Suprapubic skin (tissue), 4 donors: ENCODE results near the gene TRIM25.

Experiments used
- EP300 ChIP-seq: sonication (generic); formaldehyde crosslinking; IDR thresholded peaks from one replicate; pipeline ENCODE4 v1.6.1; 2017; ENCODE audit warnings: antibody characterized with exemption
- POLR2A ChIP-seq, 2 donors: fragments of 450-650 bp; IDR thresholded peaks; one replicate each; pipeline ENCODE4 v1.6.1; 2017; ENCODE audit warnings: antibody characterized with exemption in 2 of 2, mild to moderate bottlenecking in 2 of 2, moderate library complexity in 2 of 2
- POLR2AphosphoS5 ChIP-seq, 3 donors: sonication (generic); formaldehyde crosslinking; IDR thresholded peaks; one replicate each; pipeline ENCODE4 v1.6.1; 2017; ENCODE audit warnings: antibody characterized with exemption in 3 of 3
- TF ChIP-seq, protein P1 (sequence below), 2 donors: fragments of 200-600 bp in 1 of 2; fragments of 450-650 bp in 1 of 2; sonication (generic) in 1 of 2; IDR thresholded peaks; one replicate each; pipeline ENCODE4 v1.5.1; 2016 to 2019; ENCODE audit warnings: antibody characterized with exemption in 2 of 2, mild to moderate bottlenecking in 1 of 2, moderate library complexity in 1 of 2

DNA sequence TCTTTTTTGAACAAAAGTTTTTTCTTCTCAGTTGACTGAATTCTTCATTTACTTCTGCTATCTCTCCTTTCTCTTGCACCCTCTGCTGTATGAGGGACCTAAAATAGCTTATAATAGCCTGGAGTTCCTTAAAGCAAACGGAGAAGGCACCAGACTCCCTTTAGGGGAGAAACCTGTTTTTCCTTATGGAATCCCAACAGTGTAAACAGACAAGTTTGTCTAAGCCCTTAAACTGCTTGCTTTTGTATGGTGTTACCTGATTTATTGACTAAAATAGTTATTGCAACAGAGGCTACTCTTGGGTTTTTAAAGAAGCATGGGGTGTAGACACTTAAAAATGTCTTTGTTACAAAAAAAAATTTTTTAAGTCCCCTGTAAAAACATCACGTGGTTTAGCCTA lies 12.9 kb upstream of the TRIM25 start:
- TF ChIP-seq, protein P1, sequence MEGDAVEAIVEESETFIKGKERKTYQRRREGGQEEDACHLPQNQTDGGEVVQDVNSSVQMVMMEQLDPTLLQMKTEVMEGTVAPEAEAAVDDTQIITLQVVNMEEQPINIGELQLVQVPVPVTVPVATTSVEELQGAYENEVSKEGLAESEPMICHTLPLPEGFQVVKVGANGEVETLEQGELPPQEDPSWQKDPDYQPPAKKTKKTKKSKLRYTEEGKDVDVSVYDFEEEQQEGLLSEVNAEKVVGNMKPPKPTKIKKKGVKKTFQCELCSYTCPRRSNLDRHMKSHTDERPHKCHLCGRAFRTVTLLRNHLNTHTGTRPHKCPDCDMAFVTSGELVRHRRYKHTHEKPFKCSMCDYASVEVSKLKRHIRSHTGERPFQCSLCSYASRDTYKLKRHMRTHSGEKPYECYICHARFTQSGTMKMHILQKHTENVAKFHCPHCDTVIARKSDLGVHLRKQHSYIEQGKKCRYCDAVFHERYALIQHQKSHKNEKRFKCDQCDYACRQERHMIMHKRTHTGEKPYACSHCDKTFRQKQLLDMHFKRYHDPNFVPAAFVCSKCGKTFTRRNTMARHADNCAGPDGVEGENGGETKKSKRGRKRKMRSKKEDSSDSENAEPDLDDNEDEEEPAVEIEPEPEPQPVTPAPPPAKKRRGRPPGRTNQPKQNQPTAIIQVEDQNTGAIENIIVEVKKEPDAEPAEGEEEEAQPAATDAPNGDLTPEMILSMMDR (IDR thresholded peaks at IDR 0.05), result no peak
- TF ChIP-seq POLR2AphosphoS5 (IDR thresholded peaks at IDR 0.05), result no peak
- no peak for TF ChIP-seq EP300
- no peak for TF ChIP-seq POLR2A (IDR thresholded peaks at IDR 0.05)
